ENCODE results near the gene LMO4. TPM values are rescaled to one million over a fixed set of nuclear protein-coding genes. Genes with fewer than 3 reads are reported as not detected.
A peak's percentile ranks its signal among the peaks of the same experiment; 100 is the strongest.

Gene LMO4
- total RNA-seq, 1 donor from 2014 or later = 42.9 TPM

DNA sequence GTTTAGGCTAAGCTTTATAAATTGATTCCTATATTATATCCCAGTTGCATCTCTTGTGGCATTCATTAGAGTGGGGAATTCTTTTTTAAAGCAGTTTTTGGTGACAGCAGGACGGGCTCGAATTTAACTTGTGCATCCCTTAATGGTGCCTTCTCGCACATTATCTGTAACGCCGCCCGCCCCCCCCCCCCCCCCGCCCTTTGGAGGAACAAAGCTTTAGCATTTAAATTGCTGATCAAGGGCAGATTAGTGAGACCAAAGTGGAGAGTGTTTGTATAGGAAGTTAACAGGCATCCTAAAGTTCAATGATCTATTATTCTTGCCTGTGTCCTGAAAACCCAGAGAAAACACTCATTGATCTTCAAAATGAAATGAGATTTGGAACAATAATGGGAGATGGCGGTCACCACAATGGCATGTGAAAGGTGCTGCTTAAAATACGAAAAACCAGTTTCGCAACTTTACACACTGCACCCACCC lies 2.2 kb downstream of the LMO4 start:
- peaks cover 24% of the 10 kb centered on the region for H4K20me1 ChIP-seq (ENCODE audit: insufficient read depth, low read length)
- peak overlapping the region; percentile 74 for H3K4me3 ChIP-seq (ENCODE audit: insufficient read depth, low read depth, low read length)
- FAIRE-seq = no peak
- H3K9ac ChIP-seq (ENCODE audit: low read length) = peak overlapping the region; percentile 90
- H3K27me3 ChIP-seq (ENCODE audit: insufficient read depth, low read length) = no peaks in the 10 kb centered on the region
- peak overlapping the region; percentile 73 for H3K27ac ChIP-seq (ENCODE audit: low read depth, low read length)
- peaks cover 61% of the 10 kb centered on the region for H3K79me2 ChIP-seq (ENCODE audit: insufficient read depth, low read length)
- H3K36me3 ChIP-seq (ENCODE audit: insufficient read depth, low read length) = no peaks in the 10 kb centered on the region
- H2AFZ ChIP-seq (ENCODE audit: low read depth, low read length) = peak overlapping the region; percentile 79
- peak overlapping the region; percentile 88 for H3K4me2 ChIP-seq (ENCODE audit: low read length)
- no peak for DNase-seq (ENCODE audit: low read depth)
- H3K4me3 Mint-ChIP-seq (ENCODE audit: unreplicated experiment) = peak overlapping the region; percentile 86
- H3K9me3 Mint-ChIP-seq (ENCODE audit: unreplicated experiment) = no peaks in the 10 kb centered on the region
- H3K27me3 Mint-ChIP-seq (ENCODE audit: low read depth, unreplicated experiment) = no peaks in the 10 kb centered on the region
- no peak for TF ChIP-seq EZH2 (IDR thresholded peaks at IDR 0.05; ENCODE audit: insufficient read depth, low read length)
- TF ChIP-seq, protein P1, sequence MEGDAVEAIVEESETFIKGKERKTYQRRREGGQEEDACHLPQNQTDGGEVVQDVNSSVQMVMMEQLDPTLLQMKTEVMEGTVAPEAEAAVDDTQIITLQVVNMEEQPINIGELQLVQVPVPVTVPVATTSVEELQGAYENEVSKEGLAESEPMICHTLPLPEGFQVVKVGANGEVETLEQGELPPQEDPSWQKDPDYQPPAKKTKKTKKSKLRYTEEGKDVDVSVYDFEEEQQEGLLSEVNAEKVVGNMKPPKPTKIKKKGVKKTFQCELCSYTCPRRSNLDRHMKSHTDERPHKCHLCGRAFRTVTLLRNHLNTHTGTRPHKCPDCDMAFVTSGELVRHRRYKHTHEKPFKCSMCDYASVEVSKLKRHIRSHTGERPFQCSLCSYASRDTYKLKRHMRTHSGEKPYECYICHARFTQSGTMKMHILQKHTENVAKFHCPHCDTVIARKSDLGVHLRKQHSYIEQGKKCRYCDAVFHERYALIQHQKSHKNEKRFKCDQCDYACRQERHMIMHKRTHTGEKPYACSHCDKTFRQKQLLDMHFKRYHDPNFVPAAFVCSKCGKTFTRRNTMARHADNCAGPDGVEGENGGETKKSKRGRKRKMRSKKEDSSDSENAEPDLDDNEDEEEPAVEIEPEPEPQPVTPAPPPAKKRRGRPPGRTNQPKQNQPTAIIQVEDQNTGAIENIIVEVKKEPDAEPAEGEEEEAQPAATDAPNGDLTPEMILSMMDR (IDR thresholded peaks at IDR 0.05; ENCODE audit: insufficient read depth, low read depth, low read length) = no peak
- H3K27ac Mint-ChIP-seq (ENCODE audit: unreplicated experiment) = peak overlapping the region; percentile 95
- H3K36me3 Mint-ChIP-seq (ENCODE audit: low read depth, unreplicated experiment) = peaks cover 2% of the 10 kb centered on the region
- no peaks in the 10 kb centered on the region for H3K9me3 ChIP-seq (ENCODE audit: insufficient read depth, low read depth, low read length)
- H3K4me1 Mint-ChIP-seq (ENCODE audit: low read depth, unreplicated experiment) = peaks cover 20% of the 10 kb centered on the region
- H3K4me1 ChIP-seq (ENCODE audit: insufficient read depth, low read length) = peaks cover 27% of the 10 kb centered on the region

DNA sequence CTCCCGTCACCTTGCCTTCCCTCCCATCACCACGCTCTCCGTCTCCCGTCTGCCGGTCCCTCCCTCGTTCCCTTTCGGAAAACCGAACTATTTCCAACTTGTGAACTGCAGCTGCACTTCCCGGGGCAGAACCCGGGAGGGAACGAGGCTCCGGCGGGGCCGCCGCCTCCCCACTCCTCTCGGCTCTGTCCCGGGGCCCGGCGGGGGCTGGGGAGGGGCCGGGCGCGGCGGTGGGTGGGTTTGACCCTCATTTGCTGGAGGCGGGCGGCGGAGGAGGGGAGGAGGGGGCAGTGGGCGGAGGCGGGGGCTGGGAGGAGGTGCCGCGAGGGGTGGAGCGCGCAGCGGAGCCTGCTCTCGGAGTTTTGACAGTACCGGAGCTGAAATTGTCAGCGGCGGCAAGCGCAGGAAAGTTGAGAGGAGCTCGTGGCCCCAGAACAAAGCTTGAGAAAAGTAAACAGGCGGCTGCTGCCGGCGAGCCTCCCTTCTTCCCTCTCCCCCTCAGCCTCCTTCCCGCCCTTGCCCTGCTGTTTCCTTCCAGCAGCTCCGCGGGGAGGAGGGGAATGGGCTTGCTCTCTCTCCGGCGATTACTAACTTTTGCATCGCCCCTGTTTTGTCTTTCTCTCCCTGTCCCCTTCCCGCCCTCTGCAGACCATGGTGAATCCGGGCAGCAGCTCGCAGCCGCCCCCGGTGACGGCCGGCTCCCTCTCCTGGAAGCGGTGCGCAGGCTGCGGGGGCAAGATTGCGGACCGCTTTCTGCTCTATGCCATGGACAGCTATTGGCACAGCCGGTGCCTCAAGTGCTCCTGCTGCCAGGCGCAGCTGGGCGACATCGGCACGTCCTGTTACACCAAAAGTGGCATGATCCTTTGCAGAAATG lies 2.9 kb downstream of the LMO4 start:
- H2AFZ ChIP-seq (ENCODE audit: low read depth, low read length) = peak overlapping the region; percentile 79
- no peak for FAIRE-seq
- peaks cover 2% of the 10 kb centered on the region for H3K36me3 Mint-ChIP-seq (ENCODE audit: low read depth, unreplicated experiment)
- H3K4me3 Mint-ChIP-seq (ENCODE audit: unreplicated experiment) = peak overlapping the region; percentile 91
- H3K4me2 ChIP-seq (ENCODE audit: low read length) = peak overlapping the region; percentile 88
- H3K4me1 Mint-ChIP-seq (ENCODE audit: low read depth, unreplicated experiment) = peaks cover 22% of the 10 kb centered on the region
- H3K4me1 ChIP-seq (ENCODE audit: insufficient read depth, low read length) = peaks cover 31% of the 10 kb centered on the region
- H3K4me3 ChIP-seq (ENCODE audit: insufficient read depth, low read depth, low read length) = peak overlapping the region; percentile 74
- peaks cover 30% of the 10 kb centered on the region for H4K20me1 ChIP-seq (ENCODE audit: insufficient read depth, low read length)
- H3K9ac ChIP-seq (ENCODE audit: low read length) = peak overlapping the region; percentile 90
- H3K27me3 Mint-ChIP-seq (ENCODE audit: low read depth, unreplicated experiment) = no peaks in the 10 kb centered on the region
- H3K9me3 ChIP-seq (ENCODE audit: insufficient read depth, low read depth, low read length) = no peaks in the 10 kb centered on the region
- DNase-seq (ENCODE audit: low read depth) = peak; percentile 63
- H3K79me2 ChIP-seq (ENCODE audit: insufficient read depth, low read length) = peaks cover 68% of the 10 kb centered on the region
- H3K27ac ChIP-seq (ENCODE audit: low read depth, low read length) = peak overlapping the region; percentile 73
- H3K27ac Mint-ChIP-seq (ENCODE audit: unreplicated experiment) = peak overlapping the region; percentile 24
- H3K27me3 ChIP-seq (ENCODE audit: insufficient read depth, low read length) = no peaks in the 10 kb centered on the region
- TF ChIP-seq, protein P1 (IDR thresholded peaks at IDR 0.05; ENCODE audit: insufficient read depth, low read depth, low read length) = no peak
- TF ChIP-seq EZH2 (IDR thresholded peaks at IDR 0.05; ENCODE audit: insufficient read depth, low read length) = no peak
- H3K36me3 ChIP-seq (ENCODE audit: insufficient read depth, low read length) = no peaks in the 10 kb centered on the region
- no peaks in the 10 kb centered on the region for H3K9me3 Mint-ChIP-seq (ENCODE audit: unreplicated experiment)
